ENCODE measurements around the gene ZDHHC20. TPM values are rescaled to one million over a fixed set of nuclear protein-coding genes. Genes with fewer than 3 reads are reported as not detected.

ZDHHC20 gene
- total and polyA plus RNA-seq, 2 of the 13 experiments (the other 11 are each of a cell fraction or from before 2014, with no cell fraction given): 19.9 to 59.9 TPM

DNA sequence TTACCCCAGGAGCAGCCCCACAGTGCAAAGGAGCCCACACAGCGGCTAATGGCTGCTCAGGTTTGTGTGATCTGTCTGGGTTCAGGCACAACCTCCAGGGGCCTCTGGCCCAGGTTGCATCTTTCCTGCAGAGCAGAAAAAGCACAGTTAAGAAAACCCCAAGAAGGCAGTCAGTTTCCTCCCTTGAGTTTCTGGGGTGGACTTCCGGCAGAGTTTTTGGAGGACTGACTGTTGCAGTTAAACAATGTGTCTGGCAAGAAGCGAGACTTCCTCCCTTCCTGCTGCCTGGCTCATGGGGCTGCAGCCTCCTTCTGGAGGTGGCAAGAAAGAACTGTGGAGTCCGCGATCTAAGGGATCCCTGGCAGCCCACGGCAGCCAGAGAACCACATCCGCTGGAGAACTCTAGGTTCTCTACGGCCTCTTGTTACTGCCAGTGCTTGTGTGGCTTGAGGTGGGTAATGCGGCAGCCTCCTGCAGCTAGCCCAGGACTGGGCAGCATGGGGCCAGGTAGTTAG lies 114.4 kb downstream of the ZDHHC20 start:
- Histone ChIP-seq H3K9me3 (ENCODE audit: low read length) (no peaks in the 10 kb centered on the region), H3K9ac (ENCODE audit: insufficient read depth, low read depth, low read length) (no peak overlapping the region), H4K20me1 (ENCODE audit: insufficient read depth, low read length) (0 out of 2 replicates have a peak, but pooled peaks cover 3% of the 10 kb centered on the region), H3K27ac (ENCODE audit: extremely low read length, insufficient read depth, low read length) (no peak overlapping the region), H3K79me2 (ENCODE audit: insufficient read depth, low read length) (no peaks in the 10 kb centered on the region), H3K4me1 (ENCODE audit: insufficient read depth, low read length) (no peaks in the 10 kb centered on the region), H3K27me3 (ENCODE audit: control insufficient read depth in 1 of 2, insufficient read depth in 2 of 2, low read length in 2 of 2) (no peaks in the 10 kb centered on the region), H3K4me3 (replicated peaks in 1 of 3; ENCODE audit: insufficient read depth in 1 of 3, low read depth in 2 of 3, low read length in 3 of 3) (no peak overlapping the region), H3K4me2 (ENCODE audit: low read depth, low read length) (no peak overlapping the region), H2AFZ (ENCODE audit: low read length) (no peak overlapping the region), H3K36me3 (replicated peaks in 1 of 2; ENCODE audit: control insufficient read depth in 1 of 2, insufficient read depth in 2 of 2, low read length in 2 of 2) (no peaks in the 10 kb centered on the region)
- ATAC-seq: peak; percentile 36
- ChIA-PET POLR2A (no interaction called here), CTCF (ENCODE audit: low intra/inter-chr PET ratio, low total read pairs) (no interaction called here)
- no peak for TF ChIP-seq ISL2 (CRISPR knock-in tag; IDR thresholded peaks at IDR 0.05)
- TF ChIP-seq KDM6A (CRISPR knock-in tag; IDR thresholded peaks at IDR 0.05; ENCODE audit: low read depth): no peak
- TF ChIP-seq JUND (CRISPR knock-in tag; IDR thresholded peaks at IDR 0.05): no peak
- TF ChIP-seq, protein P1, sequence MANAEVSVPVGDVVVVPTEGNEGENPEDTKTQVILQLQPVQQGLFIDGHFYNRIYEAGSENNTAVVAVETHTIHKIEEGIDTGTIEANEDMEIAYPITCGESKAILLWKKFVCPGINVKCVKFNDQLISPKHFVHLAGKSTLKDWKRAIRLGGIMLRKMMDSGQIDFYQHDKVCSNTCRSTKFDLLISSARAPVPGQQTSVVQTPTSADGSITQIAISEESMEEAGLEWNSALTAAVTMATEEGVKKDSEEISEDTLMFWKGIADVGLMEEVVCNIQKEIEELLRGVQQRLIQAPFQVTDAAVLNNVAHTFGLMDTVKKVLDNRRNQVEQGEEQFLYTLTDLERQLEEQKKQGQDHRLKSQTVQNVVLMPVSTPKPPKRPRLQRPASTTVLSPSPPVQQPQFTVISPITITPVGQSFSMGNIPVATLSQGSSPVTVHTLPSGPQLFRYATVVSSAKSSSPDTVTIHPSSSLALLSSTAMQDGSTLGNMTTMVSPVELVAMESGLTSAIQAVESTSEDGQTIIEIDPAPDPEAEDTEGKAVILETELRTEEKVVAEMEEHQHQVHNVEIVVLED (CRISPR knock-in tag; IDR thresholded peaks at IDR 0.05; ENCODE audit: borderline replicate concordance): no peak
- TF ChIP-seq ZBTB7A (CRISPR knock-in tag; IDR thresholded peaks at IDR 0.05): no peak
- no peak for TF ChIP-seq HOXA3 (CRISPR knock-in tag; IDR thresholded peaks at IDR 0.05)
- TF ChIP-seq, protein P2, sequence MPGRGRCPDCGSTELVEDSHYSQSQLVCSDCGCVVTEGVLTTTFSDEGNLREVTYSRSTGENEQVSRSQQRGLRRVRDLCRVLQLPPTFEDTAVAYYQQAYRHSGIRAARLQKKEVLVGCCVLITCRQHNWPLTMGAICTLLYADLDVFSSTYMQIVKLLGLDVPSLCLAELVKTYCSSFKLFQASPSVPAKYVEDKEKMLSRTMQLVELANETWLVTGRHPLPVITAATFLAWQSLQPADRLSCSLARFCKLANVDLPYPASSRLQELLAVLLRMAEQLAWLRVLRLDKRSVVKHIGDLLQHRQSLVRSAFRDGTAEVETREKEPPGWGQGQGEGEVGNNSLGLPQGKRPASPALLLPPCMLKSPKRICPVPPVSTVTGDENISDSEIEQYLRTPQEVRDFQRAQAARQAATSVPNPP (CRISPR knock-in tag; IDR thresholded peaks at IDR 0.05): no peak
- TF ChIP-seq KLF6 (CRISPR knock-in tag; IDR thresholded peaks at IDR 0.05): no peak
- TF ChIP-seq STAT5B (CRISPR knock-in tag; IDR thresholded peaks at IDR 0.05): no peak
- TF ChIP-seq, protein P3, sequence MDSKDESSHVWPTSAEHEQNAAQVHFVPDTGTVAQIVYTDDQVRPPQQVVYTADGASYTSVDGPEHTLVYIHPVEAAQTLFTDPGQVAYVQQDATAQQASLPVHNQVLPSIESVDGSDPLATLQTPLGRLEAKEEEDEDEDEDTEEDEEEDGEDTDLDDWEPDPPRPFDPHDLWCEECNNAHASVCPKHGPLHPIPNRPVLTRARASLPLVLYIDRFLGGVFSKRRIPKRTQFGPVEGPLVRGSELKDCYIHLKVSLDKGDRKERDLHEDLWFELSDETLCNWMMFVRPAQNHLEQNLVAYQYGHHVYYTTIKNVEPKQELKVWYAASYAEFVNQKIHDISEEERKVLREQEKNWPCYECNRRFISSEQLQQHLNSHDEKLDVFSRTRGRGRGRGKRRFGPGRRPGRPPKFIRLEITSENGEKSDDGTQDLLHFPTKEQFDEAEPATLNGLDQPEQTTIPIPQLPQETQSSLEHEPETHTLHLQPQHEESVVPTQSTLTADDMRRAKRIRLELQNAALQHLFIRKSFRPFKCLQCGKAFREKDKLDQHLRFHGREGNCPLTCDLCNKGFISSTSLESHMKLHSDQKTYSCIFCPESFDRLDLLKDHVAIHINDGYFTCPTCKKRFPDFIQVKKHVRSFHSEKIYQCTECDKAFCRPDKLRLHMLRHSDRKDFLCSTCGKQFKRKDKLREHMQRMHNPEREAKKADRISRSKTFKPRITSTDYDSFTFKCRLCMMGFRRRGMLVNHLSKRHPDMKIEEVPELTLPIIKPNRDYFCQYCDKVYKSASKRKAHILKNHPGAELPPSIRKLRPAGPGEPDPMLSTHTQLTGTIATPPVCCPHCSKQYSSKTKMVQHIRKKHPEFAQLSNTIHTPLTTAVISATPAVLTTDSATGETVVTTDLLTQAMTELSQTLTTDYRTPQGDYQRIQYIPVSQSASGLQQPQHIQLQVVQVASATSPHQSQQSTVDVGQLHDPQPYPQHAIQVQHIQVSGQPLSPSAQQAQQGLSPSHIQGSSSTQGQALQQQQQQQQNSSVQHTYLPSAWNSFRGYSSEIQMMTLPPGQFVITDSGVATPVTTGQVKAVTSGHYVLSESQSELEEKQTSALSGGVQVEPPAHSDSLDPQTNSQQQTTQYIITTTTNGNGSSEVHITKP (CRISPR knock-in tag; IDR thresholded peaks at IDR 0.05; ENCODE audit: low read depth): no peak
- TF ChIP-seq, protein P4, sequence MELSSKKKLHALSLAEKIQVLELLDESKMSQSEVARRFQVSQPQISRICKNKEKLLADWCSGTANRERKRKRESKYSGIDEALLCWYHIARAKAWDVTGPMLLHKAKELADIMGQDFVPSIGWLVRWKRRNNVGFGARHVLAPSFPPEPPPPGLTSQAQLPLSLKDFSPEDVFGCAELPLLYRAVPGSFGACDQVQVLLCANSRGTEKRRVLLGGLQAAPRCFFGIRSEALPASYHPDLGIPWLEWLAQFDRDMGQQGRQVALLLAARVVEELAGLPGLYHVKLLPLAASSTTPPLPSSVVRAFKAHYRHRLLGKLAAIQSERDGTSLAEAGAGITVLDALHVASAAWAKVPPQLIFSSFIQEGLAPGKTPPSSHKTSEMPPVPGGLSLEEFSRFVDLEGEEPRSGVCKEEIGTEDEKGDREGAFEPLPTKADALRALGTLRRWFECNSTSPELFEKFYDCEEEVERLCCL (CRISPR knock-in tag; IDR thresholded peaks at IDR 0.05; ENCODE audit: borderline replicate concordance): no peak
- in situ Hi-C loops (cut with HindIII; ENCODE audit: extremely low pct_ligation_motif_present, low pct_unique_long_range_greater_than_20kb): loop anchor here (5.0 kb wide), 1 partner anchor 133 kb away; no protein-coding TSS in a partner anchor
- DNase-seq (ENCODE audit: low spot score): no peak
- no TSS peak for BruUV-seq (replicated peaks)
- 60% methylated on average over 1 of the region's 9 CpGs for WGBS (ENCODE audit: low lambda C conversion rate)
- no peak for FAIRE-seq
- intact Hi-C loops (cut with micrococcal nuclease; ENCODE audit: unreplicated experiment): no loop called here
